ENCODE data around the gene THADA.
"Not testable (repeated sequence)": the region's sequence is repeated elsewhere in the genome, so short reads cannot be mapped to it uniquely, and the experiment has no call there.

THADA gene

GRCh38 chr2:43192744-43193651 lies 402.8 kb downstream of the THADA start:
- DNase-seq, result no peak

GRCh38 chr2:43191947-43192516 lies 403.8 kb downstream of the THADA start:
- no peak for DNase-seq

- no peak for DNase-seq
These were observed 405.4 kb downstream of the THADA start for GRCh38 chr2:43190311-43191052.

- not testable (repeated sequence) for DNase-seq
These were observed 406.0 kb downstream of the THADA start for GRCh38 chr2:43189861-43190260.

- no peak for DNase-seq
These were observed 407.1 kb downstream of the THADA start for GRCh38 chr2:43188561-43189386.

GRCh38 chr2:43186679-43187374 lies 409.0 kb downstream of the THADA start:
- no peak for DNase-seq

GRCh38 chr2:43186321-43186678 lies 409.5 kb downstream of the THADA start:
- DNase-seq, result no peak

GRCh38 chr2:43185146-43185545 lies 410.7 kb downstream of the THADA start:
- no peak for DNase-seq

- DNase-seq, result peak; percentile 70
These were observed 411.4 kb downstream of the THADA start for GRCh38 chr2:43184339-43184895.

- no peak for DNase-seq
These were observed 412.1 kb downstream of the THADA start for GRCh38 chr2:43183743-43184142.

- no peak for DNase-seq
These were observed 414.9 kb downstream of the THADA start for GRCh38 chr2:43180897-43181296.

Data from stimulated activated CD8-positive, alpha-beta memory T cell treated with anti-CD3 and anti-CD28 coated beads, Interleukin-4, amount 100 ng/mL, for 48 hours (primary cell).